AML-193 (cell line): ENCODE data around the gene PARD3B.
A peak's percentile ranks its signal among the peaks of the same experiment; 100 is the strongest.

Experiments used
- DNase-seq, 2 experiments: peaks; one replicate each; lab custom pipeline; 2025; lab: John Stamatoyannopoulos, UW

The PARD3B gene

GRCh38 chr2:204657024-204657423 lies 111.7 kb downstream of the PARD3B start:
- no peak for DNase-seq

GRCh38 chr2:204662956-204663355 lies 117.7 kb downstream of the PARD3B start:
- DNase-seq = no peak

- no peak for DNase-seq
Observed at GRCh38 chr2:204663816-204664425, 118.6 kb downstream of the PARD3B start.

- no peak for DNase-seq
Observed at GRCh38 chr2:204664708-204665121, 119.4 kb downstream of the PARD3B start.

- no peak for DNase-seq
Observed at GRCh38 chr2:204665207-204665606, 119.9 kb downstream of the PARD3B start.

GRCh38 chr2:204665771-204666170 lies 120.5 kb downstream of the PARD3B start:
- DNase-seq = no peak

- no peak for DNase-seq
Observed at GRCh38 chr2:204667990-204668389, 122.7 kb downstream of the PARD3B start.

- DNase-seq = no peak
Observed at GRCh38 chr2:204669382-204669781, 124.1 kb downstream of the PARD3B start.

GRCh38 chr2:204670124-204670523 lies 124.8 kb downstream of the PARD3B start:
- DNase-seq = no peak

- DNase-seq = no peak
Observed at GRCh38 chr2:204670756-204671155, 125.5 kb downstream of the PARD3B start.

- no peak for DNase-seq
Observed at GRCh38 chr2:204672772-204673171, 127.5 kb downstream of the PARD3B start.

GRCh38 chr2:204673877-204674276 lies 128.6 kb downstream of the PARD3B start:
- DNase-seq = no peak

- DNase-seq = no peak
Observed at GRCh38 chr2:204678031-204678430, 132.8 kb downstream of the PARD3B start.

- DNase-seq = no peak
Observed at GRCh38 chr2:204680576-204680975, 135.3 kb downstream of the PARD3B start.

- no peak for DNase-seq
Observed at GRCh38 chr2:204681412-204681811, 136.1 kb downstream of the PARD3B start.

GRCh38 chr2:204683384-204683783 lies 138.1 kb downstream of the PARD3B start:
- DNase-seq = no peak

- DNase-seq = no peak
Observed at GRCh38 chr2:204686406-204686805, 141.1 kb downstream of the PARD3B start.

- DNase-seq = no peak
Observed at GRCh38 chr2:204687776-204688175, 142.5 kb downstream of the PARD3B start.

GRCh38 chr2:204691911-204692510 lies 146.7 kb downstream of the PARD3B start:
- peak; percentile 74 to 77 for DNase-seq

- no peak for DNase-seq
Observed at GRCh38 chr2:204692790-204693189, 147.5 kb downstream of the PARD3B start.

GRCh38 chr2:204693262-204693661 lies 148.0 kb downstream of the PARD3B start:
- no peak for DNase-seq

GRCh38 chr2:204695506-204695905 lies 150.2 kb downstream of the PARD3B start:
- no peak for DNase-seq

GRCh38 chr2:204696124-204696523 lies 150.8 kb downstream of the PARD3B start:
- no peak for DNase-seq
